Large intestine (tissue), 12 donors: ENCODE data around the gene FAM174A. TPM values are rescaled to one million over a fixed set of nuclear protein-coding genes. Genes with fewer than 3 reads are reported as not detected.

Experiments used
- DNase-seq, 2 donors: peaks; one replicate each; pipeline versions ENCODE4 v3.0.0 to v3.0.0-alpha.2; 2013
- H3K27ac ChIP-seq: one replicate; pipeline ENCODE4 v1.5.1; 2013; ENCODE audit warnings: low read length
- H3K27me3 ChIP-seq: 2 replicates; pipeline ENCODE4 v1.6.1; 2013; ENCODE audit warnings: low read length; ENCODE audit not compliant: control insufficient read depth, insufficient read depth
- H3K36me3 ChIP-seq: 2 replicates; pipeline ENCODE4 v1.6.1; 2013; ENCODE audit warnings: low read length; ENCODE audit not compliant: control insufficient read depth, insufficient read depth
- H3K4me1 ChIP-seq: one replicate; pipeline ENCODE4 v1.6.1; 2013; ENCODE audit warnings: low read length; ENCODE audit not compliant: control insufficient read depth, insufficient read depth
- H3K4me3 ChIP-seq: one replicate; pipeline ENCODE4 v1.5.1; 2013; ENCODE audit warnings: low read length
- H3K9me3 ChIP-seq: one replicate; pipeline ENCODE4 v1.6.1; 2013; ENCODE audit warnings: mild to moderate bottlenecking, low read depth, low read length, moderate library complexity; ENCODE audit not compliant: control insufficient read depth
- WGBS: methylation state at CpG from one replicate; pipeline ENCODE4 v1.1.5; 2013; ENCODE audit warnings: low lambda C conversion rate; ENCODE audit not compliant: insufficient coverage; 5-methylcytosine and 5-hydroxymethylcytosine counted together
- long read RNA-seq, 11 donors: transcript quantifications; one replicate each; lab custom pipeline, GENCODE V29; 2026
- polyA plus RNA-seq: library from polyadenylated mRNA; unstranded; fragments of 120-200 nt; gene quantifications from one replicate; pipeline ENCODE4 v1.2.1, GENCODE V29; 2013

Gene FAM174A
- polyA plus RNA-seq, result 22.4 TPM
- long read RNA-seq, donor 1, transcript FAM174A-201 (3 exons, 1,356 nt), result major isoform, 6 of 6 reads
- long read RNA-seq, donor 1, partial matches to known transcripts, result 0 of 6 reads
- long read RNA-seq, donor 1, other reads (novel, unspliced or antisense), result 0 of 6 reads
- long read RNA-seq, donor 2, transcript FAM174A-201 (3 exons, 1,356 nt), result major isoform, 18 of 23 reads
- long read RNA-seq, donor 2, partial matches to known transcripts, result 5 of 23 reads
- long read RNA-seq, donor 2, other reads (novel, unspliced or antisense), result 0 of 23 reads
- long read RNA-seq, donor 3, transcript FAM174A-201 (3 exons, 1,356 nt), result major isoform, 22 of 22 reads
- long read RNA-seq, donor 3, partial matches to known transcripts, result 0 of 22 reads
- long read RNA-seq, donor 3, other reads (novel, unspliced or antisense), result 0 of 22 reads
- long read RNA-seq, donor 4, partial matches to known transcripts, result 0 of 2 reads
- long read RNA-seq, donor 4, other reads (novel, unspliced or antisense), result 0 of 2 reads
- long read RNA-seq, donor 5, transcript FAM174A-201 (3 exons, 1,356 nt), result major isoform, 5 of 5 reads
- long read RNA-seq, donor 5, partial matches to known transcripts, result 0 of 5 reads
- long read RNA-seq, donor 5, other reads (novel, unspliced or antisense), result 0 of 5 reads
- long read RNA-seq, donor 6, transcript FAM174A-201 (3 exons, 1,356 nt), result major isoform, 19 of 19 reads
- long read RNA-seq, donor 6, partial matches to known transcripts, result 0 of 19 reads
- long read RNA-seq, donor 6, other reads (novel, unspliced or antisense), result 0 of 19 reads
- long read RNA-seq, donor 7, transcript FAM174A-201 (3 exons, 1,356 nt), result major isoform, 10 of 10 reads
- long read RNA-seq, donor 7, partial matches to known transcripts, result 0 of 10 reads
- long read RNA-seq, donor 7, other reads (novel, unspliced or antisense), result 0 of 10 reads
- long read RNA-seq, donor 8, transcript FAM174A-201 (3 exons, 1,356 nt), result major isoform, 15 of 28 reads
- long read RNA-seq, donor 8, partial matches to known transcripts, result 13 of 28 reads
- long read RNA-seq, donor 8, other reads (novel, unspliced or antisense), result 0 of 28 reads
- long read RNA-seq, donor 9, transcript FAM174A-201 (3 exons, 1,356 nt), result major isoform, 15 of 15 reads
- long read RNA-seq, donor 9, partial matches to known transcripts, result 0 of 15 reads
- long read RNA-seq, donor 9, other reads (novel, unspliced or antisense), result 0 of 15 reads
- long read RNA-seq, donor 10, transcript FAM174A-201 (3 exons, 1,356 nt), result major isoform, 19 of 19 reads
- long read RNA-seq, donor 10, partial matches to known transcripts, result 0 of 19 reads
- long read RNA-seq, donor 10, other reads (novel, unspliced or antisense), result 0 of 19 reads
- long read RNA-seq, donor 11, transcript FAM174A-201 (3 exons, 1,356 nt), result major isoform, 12 of 12 reads
- long read RNA-seq, donor 11, partial matches to known transcripts, result 0 of 12 reads
- long read RNA-seq, donor 11, other reads (novel, unspliced or antisense), result 0 of 12 reads

- H3K27me3 ChIP-seq, result no peaks in the 10 kb centered on the region
- DNase-seq, result peak; percentile 98
- no peaks in the 10 kb centered on the region for H3K36me3 ChIP-seq
- no peaks in the 10 kb centered on the region for H3K4me1 ChIP-seq
- H3K27ac ChIP-seq, result peak within 1 kb of the TSS; percentile 88
- H3K9me3 ChIP-seq, result peaks cover 4% of the 10 kb centered on the region
- WGBS, result no CpG with 5 or more reads among the region's 62 CpGs
- peak within 1 kb of the TSS; percentile 85 for H3K4me3 ChIP-seq
Observed at GRCh38 chr5:100535060-100536005, at the start of gene FAM174A. FAM174A (plus strand) TSS chr5:100535374; CDS start chr5:100535531, 157 bp downstream.

- WGBS, result 100% methylated on average over 1 of the region's 1 CpG
- no peak overlapping the region for H3K4me3 ChIP-seq
Observed at GRCh38 chr5:100493996-100494395, 41.2 kb upstream of the FAM174A start.

GRCh38 chr5:100496296-100496695 is 38.9 kb upstream of the FAM174A start:
- H3K27me3 ChIP-seq, result no peaks in the 10 kb centered on the region
- H3K9me3 ChIP-seq, result no peaks in the 10 kb centered on the region
- WGBS, result no CpG with 5 or more reads among the region's 1 CpG
- H3K4me3 ChIP-seq, result no peak overlapping the region
- H3K27ac ChIP-seq, result no peak overlapping the region
- no peaks in the 10 kb centered on the region for H3K36me3 ChIP-seq
- no peak for DNase-seq
- no peaks in the 10 kb centered on the region for H3K4me1 ChIP-seq

More at GRCh38 chr5:100493996-100494395, 41.2 kb upstream of the FAM174A start:
- Histone ChIP-seq H3K27me3 (no peaks in the 10 kb centered on the region), H3K9me3 (no peaks in the 10 kb centered on the region), H3K36me3 (no peaks in the 10 kb centered on the region), H3K4me1 (no peaks in the 10 kb centered on the region), H3K27ac (no peak overlapping the region)
- DNase-seq, result no peak

GRCh38 chr5:100502684-100503083 is 32.5 kb upstream of the FAM174A start:
- H3K9me3 ChIP-seq, result no peaks in the 10 kb centered on the region
- WGBS, result no CpG with 5 or more reads among the region's 2 CpGs
- no peaks in the 10 kb centered on the region for H3K27me3 ChIP-seq
- DNase-seq, result no peak
- no peaks in the 10 kb centered on the region for H3K36me3 ChIP-seq
- no peaks in the 10 kb centered on the region for H3K4me1 ChIP-seq
- no peak overlapping the region for H3K4me3 ChIP-seq
- H3K27ac ChIP-seq, result no peak overlapping the region

GRCh38 chr5:100505984-100506670 is 29.0 kb upstream of the FAM174A start:
- no peak for DNase-seq
- Histone ChIP-seq H3K4me1 (no peaks in the 10 kb centered on the region), H3K27ac (no peak overlapping the region), H3K4me3 (no peak overlapping the region), H3K36me3 (no peaks in the 10 kb centered on the region), H3K9me3 (no peaks in the 10 kb centered on the region), H3K27me3 (no peaks in the 10 kb centered on the region)
- WGBS, result no CpG with 5 or more reads among the region's 1 CpG

GRCh38 chr5:100516285-100516684 is 18.9 kb upstream of the FAM174A start:
- H3K27me3 ChIP-seq, result no peaks in the 10 kb centered on the region
- no peak overlapping the region for H3K27ac ChIP-seq
- H3K4me3 ChIP-seq, result no peak overlapping the region
- no CpG with 5 or more reads among the region's 1 CpG for WGBS
- DNase-seq, result no peak
- no peaks in the 10 kb centered on the region for H3K36me3 ChIP-seq
- H3K9me3 ChIP-seq, result no peaks in the 10 kb centered on the region
- no peaks in the 10 kb centered on the region for H3K4me1 ChIP-seq

GRCh38 chr5:100517301-100517974 is 17.7 kb upstream of the FAM174A start:
- H3K36me3 ChIP-seq, result no peaks in the 10 kb centered on the region
- no peak overlapping the region for H3K4me3 ChIP-seq
- no peaks in the 10 kb centered on the region for H3K9me3 ChIP-seq
- WGBS, result no CpG with 5 or more reads among the region's 5 CpGs
- H3K27ac ChIP-seq, result no peak overlapping the region
- no peaks in the 10 kb centered on the region for H3K4me1 ChIP-seq
- no peak for DNase-seq
- no peaks in the 10 kb centered on the region for H3K27me3 ChIP-seq

GRCh38 chr5:100518377-100518776 is 16.8 kb upstream of the FAM174A start:
- DNase-seq, result no peak
- Histone ChIP-seq H3K27me3 (no peaks in the 10 kb centered on the region), H3K36me3 (no peaks in the 10 kb centered on the region), H3K4me3 (no peak overlapping the region), H3K9me3 (no peaks in the 10 kb centered on the region), H3K27ac (no peak overlapping the region), H3K4me1 (no peaks in the 10 kb centered on the region)
- WGBS, result 100% methylated on average over 1 of the region's 3 CpGs
